Fibroblast of lung (primary cell): ENCODE data around the gene RIPOR3.

Experiments used
- CTCF ChIP-seq, 2 donors: IDR thresholded peaks in 1 of 2; conservative IDR thresholded peaks in 1 of 2; 1 replicate in 1 of 2; 2 replicates in 1 of 2; pipeline ENCODE4 v1.5.1; 2011 to 2012; ENCODE audit warnings: low read length in 2 of 2, control low read depth in 1 of 2, inconsistent platforms in 1 of 2, low read depth in 1 of 2, mild to moderate bottlenecking in 1 of 2
- EZH2 ChIP-seq: IDR thresholded peaks from 2 replicates; pipeline ENCODE4 v1.5.1; 2012; ENCODE audit warnings: low read length, control low read depth, mild to moderate bottlenecking; ENCODE audit errors: missing control alignments

- TF ChIP-seq CTCF (conservative IDR thresholded peaks at IDR 0.05 in 1 of 2, IDR thresholded peaks at IDR 0.05 in 1 of 2; ENCODE audit: low read depth in 1 of 2, low read length in 2 of 2) (no peak), EZH2 (no peak)
These were observed 101.0 kb downstream of the RIPOR3 start for GRCh38 chr20:50590348-50590664.
